ENCODE results near the gene GIMAP7. TPM values are rescaled to one million over a fixed set of nuclear protein-coding genes. Genes with fewer than 3 reads are reported as not detected.

GIMAP7 gene
- total RNA-seq, 2 experiments from 2014 or later, result 48.4 to 50.7 TPM

DNA sequence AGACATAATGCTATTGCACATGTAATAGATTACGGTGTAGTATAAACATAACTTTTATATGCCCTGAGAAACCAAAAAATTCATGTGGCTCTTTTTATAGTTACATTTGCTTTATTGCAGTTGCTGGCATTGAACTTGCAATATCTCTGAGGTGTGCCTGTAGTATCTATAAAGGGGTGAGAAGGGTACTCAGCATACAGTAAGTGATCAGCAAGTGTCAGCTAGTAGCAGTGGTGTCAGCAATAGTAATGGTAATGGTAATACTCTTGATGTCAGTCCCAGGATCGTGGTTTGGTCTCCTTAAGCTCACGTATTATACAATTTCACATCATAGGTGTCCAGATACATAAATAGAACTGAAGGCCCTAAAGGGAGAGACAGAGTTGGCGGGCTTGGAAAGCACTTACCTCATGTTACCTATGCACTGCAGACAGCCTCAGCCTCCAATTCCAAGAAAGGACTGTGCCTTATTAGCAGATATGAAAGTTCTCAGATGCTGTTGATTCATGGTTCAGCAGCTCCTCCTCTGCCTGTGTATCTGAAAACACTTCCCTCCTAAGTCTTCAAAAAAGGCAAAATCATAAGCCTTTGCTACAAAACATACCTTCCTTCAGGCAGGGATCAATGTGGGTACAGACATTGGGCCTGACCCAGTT, 6.6 kb upstream of the GIMAP7 start:
- ChIA-PET POLR2A (interaction anchor here (0.9 to 3.0 kb wide), 11 partner anchors 13 to 208 kb away, joined by 3 to 33 read pairs (median 4); partner anchors contain the start of genes GIMAP1, GIMAP2, GIMAP4 and GIMAP8), CTCF (interaction anchor here (0.9 to 1.6 kb wide), 2 partner anchors 24 to 59 kb away, joined by 3 to 10 read pairs; no protein-coding TSS in a partner anchor)
- Histone ChIP-seq H3K4me3 (ENCODE audit: low read length) (peak overlapping the region; percentile 38), H3K4me1 (ENCODE audit: insufficient read depth, low read length) (peaks cover 77% of the 10 kb centered on the region), H3K9me3 (ENCODE audit: control insufficient read depth in 1 of 2, insufficient read depth in 1 of 2, low read length in 2 of 2) (no peaks in the 10 kb centered on the region), H3K27ac (ENCODE audit: low read depth in 1 of 2, low read length in 2 of 2) (peak overlapping the region; percentile 3 to 71), H3K36me3 (ENCODE audit: insufficient read depth, low read length) (no peaks in the 10 kb centered on the region), H3K27me3 (ENCODE audit: control insufficient read depth in 1 of 2, insufficient read depth in 2 of 2, low read length in 2 of 2) (no peaks in the 10 kb centered on the region)
- H3K27me3 Mint-ChIP-seq, result no peaks in the 10 kb centered on the region
- intact Hi-C loops (cut with DNase I, micrococcal nuclease), result no loop called here
- H3K4me1 Mint-ChIP-seq (ENCODE audit: low read depth), result peaks cover 95% of the 10 kb centered on the region
- DNase-seq (peak in 5 of 14 experiments; percentile 46 to 54 (median 49)), ATAC-seq (ENCODE audit: poor library complexity) (peak; percentile 43)
- TF ChIP-seq CTCF (IDR thresholded peaks at IDR 0.05), result no peak
- peak overlapping the region; percentile 93 for H3K27ac Mint-ChIP-seq
- H3K4me3 Mint-ChIP-seq, result peak overlapping the region; percentile 84
- peaks cover 6% of the 10 kb centered on the region for H3K9me3 Mint-ChIP-seq
- peaks cover 14% of the 10 kb centered on the region for H3K36me3 Mint-ChIP-seq (ENCODE audit: low read depth)

DNA sequence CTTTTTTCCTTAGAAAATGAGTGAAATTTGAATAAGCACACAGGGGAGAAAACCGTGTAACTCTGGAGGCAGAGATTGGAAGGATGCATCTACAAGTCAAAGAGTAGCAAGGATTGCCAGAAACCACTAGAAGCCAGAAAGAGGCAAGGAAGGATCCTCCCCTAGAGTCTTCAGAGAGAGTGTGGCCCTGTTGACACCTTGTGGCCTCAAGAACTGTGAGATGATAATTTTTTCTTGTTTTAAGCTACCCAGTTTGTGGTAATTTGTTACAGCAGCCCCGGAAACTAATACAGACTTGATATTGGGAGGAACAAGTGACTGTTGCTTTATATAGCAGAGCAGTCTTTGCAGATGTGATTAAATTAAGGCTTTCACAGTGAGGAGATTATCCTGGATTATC, 3.6 kb upstream of the GIMAP7 start:
- CTCF ChIA-PET, result interaction anchor here (0.8 to 7.2 kb wide), 3 partner anchors 29 to 63 kb away, joined by 3 to 51 read pairs (median 8); no protein-coding TSS in a partner anchor
- Histone ChIP-seq H3K36me3 (ENCODE audit: insufficient read depth, low read length) (no peaks in the 10 kb centered on the region), H3K4me1 (ENCODE audit: insufficient read depth, low read length) (peaks cover 63% of the 10 kb centered on the region), H3K9me3 (ENCODE audit: control insufficient read depth in 1 of 2, insufficient read depth in 1 of 2, low read length in 2 of 2) (peaks cover 0 to 3% of the 10 kb centered on the region in 2 experiments), H3K4me3 (ENCODE audit: low read length) (no peak overlapping the region), H3K27me3 (ENCODE audit: control insufficient read depth in 1 of 2, insufficient read depth in 2 of 2, low read length in 2 of 2) (no peaks in the 10 kb centered on the region), H3K27ac (ENCODE audit: low read depth in 1 of 2, low read length in 2 of 2) (peak overlapping the region; percentile 46 to 63)
- H3K9me3 Mint-ChIP-seq, result peaks cover 6% of the 10 kb centered on the region
- no peak for TF ChIP-seq CTCF (IDR thresholded peaks at IDR 0.05)
- ATAC-seq (ENCODE audit: poor library complexity) (no peak), DNase-seq (peak in 2 of 14 experiments; percentile 51 to 54)
- peak overlapping the region; percentile 93 for H3K27ac Mint-ChIP-seq
- H3K4me1 Mint-ChIP-seq (ENCODE audit: low read depth), result peaks cover 87% of the 10 kb centered on the region
- POLR2A ChIA-PET, result interaction anchor here (0.6 to 12.2 kb wide), 10 partner anchors 8 to 245 kb away, joined by 3 to 499 read pairs (median 13); partner anchors contain the start of genes GIMAP1 and GIMAP8
- H3K27me3 Mint-ChIP-seq, result no peaks in the 10 kb centered on the region
- peak overlapping the region; percentile 56 for H3K4me3 Mint-ChIP-seq
- intact Hi-C loops (cut with DNase I, micrococcal nuclease), result no loop called here
- peaks cover 33% of the 10 kb centered on the region for H3K36me3 Mint-ChIP-seq (ENCODE audit: low read depth)

- DNase-seq (no peak), ATAC-seq (ENCODE audit: poor library complexity) (no peak)
- peak overlapping the region; percentile 63 to 84 for H3K27ac ChIP-seq (ENCODE audit: low read depth in 1 of 2, low read length in 2 of 2)
- H3K4me1 ChIP-seq (ENCODE audit: insufficient read depth, low read length), result peaks cover 47% of the 10 kb centered on the region
- H3K36me3 Mint-ChIP-seq (ENCODE audit: low read depth), result peaks cover 60% of the 10 kb centered on the region
- no peaks in the 10 kb centered on the region for H3K27me3 ChIP-seq (ENCODE audit: control insufficient read depth in 1 of 2, insufficient read depth in 2 of 2, low read length in 2 of 2)
- peak overlapping the region; percentile 93 for H3K27ac Mint-ChIP-seq
- H3K9me3 ChIP-seq (ENCODE audit: control insufficient read depth in 1 of 2, insufficient read depth in 1 of 2, low read length in 2 of 2), result peaks cover 0 to 3% of the 10 kb centered on the region in 2 experiments
- TF ChIP-seq CTCF (IDR thresholded peaks at IDR 0.05), result no peak
- peak overlapping the region; percentile 100 for H3K4me3 Mint-ChIP-seq
- H3K9me3 Mint-ChIP-seq, result peaks cover 6% of the 10 kb centered on the region
- POLR2A ChIA-PET, result interaction anchor here (1.0 to 12.2 kb wide), 19 partner anchors 10 to 242 kb away, joined by 3 to 499 read pairs (median 23); partner anchors contain the start of genes GIMAP1, GIMAP2, GIMAP4 and GIMAP5
- no peaks in the 10 kb centered on the region for H3K27me3 Mint-ChIP-seq
- intact Hi-C loops (cut with DNase I, micrococcal nuclease), result loop anchor here (1.0 to 2.0 kb wide), 7 partner anchors 33 to 243 kb away; partner anchors contain the start of genes GIMAP2 (in 1 of the 2) and GIMAP8 (in 1 of the 2)
- peaks cover 62% of the 10 kb centered on the region for H3K4me1 Mint-ChIP-seq (ENCODE audit: low read depth)
- peak overlapping the region; percentile 79 for H3K4me3 ChIP-seq (ENCODE audit: low read length)
- CTCF ChIA-PET, result interaction anchor here (1.0 to 7.2 kb wide), 5 partner anchors 32 to 243 kb away, joined by 3 to 51 read pairs (median 4); no protein-coding TSS in a partner anchor
- peaks cover 9% of the 10 kb centered on the region for H3K36me3 ChIP-seq (ENCODE audit: insufficient read depth, low read length)
These were observed 914 bp upstream of the GIMAP7 start for GRCh38 chr7:150513758-150514157.

Measured in CD4-positive, alpha-beta T cell (primary cell).